ENCODE results near the gene ANGEL1.

Gene ANGEL1

GRCh38 chr14:76812422-76813383, at the start of gene ANGEL1:
Gene ANGEL1 (minus strand): TSS chr14:76812882. CDS start chr14:76812827, 55 bp downstream.
- peak; percentile 98 for DNase-seq

- DNase-seq: no peak
Observed at GRCh38 chr14:76861574-76862255, 49.0 kb upstream of the ANGEL1 start.

GRCh38 chr14:76856769-76857168, 44.1 kb upstream of the ANGEL1 start:
- DNase-seq: no peak

GRCh38 chr14:76855066-76855465, 42.4 kb upstream of the ANGEL1 start:
- DNase-seq: no peak

- DNase-seq: no peak
Observed at GRCh38 chr14:76848879-76849278, 36.2 kb upstream of the ANGEL1 start.

GRCh38 chr14:76846331-76847047, 33.8 kb upstream of the ANGEL1 start:
- DNase-seq: no peak

GRCh38 chr14:76844223-76844622, 31.5 kb upstream of the ANGEL1 start:
- DNase-seq: peak; percentile 70

- DNase-seq: no peak
Observed at GRCh38 chr14:76842414-76842813, 29.7 kb upstream of the ANGEL1 start.

- no peak for DNase-seq
Observed at GRCh38 chr14:76837524-76837923, 24.8 kb upstream of the ANGEL1 start.

GRCh38 chr14:76836029-76836630, 23.4 kb upstream of the ANGEL1 start:
- no peak for DNase-seq

GRCh38 chr14:76834241-76834661, 21.6 kb upstream of the ANGEL1 start:
- no peak for DNase-seq

- DNase-seq: no peak
Observed at GRCh38 chr14:76833011-76833410, 20.3 kb upstream of the ANGEL1 start.

- no peak for DNase-seq
Observed at GRCh38 chr14:76832503-76832988, 19.9 kb upstream of the ANGEL1 start.

- no peak for DNase-seq
Observed at GRCh38 chr14:76830556-76830955, 17.9 kb upstream of the ANGEL1 start.

GRCh38 chr14:76829650-76830421, 17.2 kb upstream of the ANGEL1 start:
- DNase-seq: no peak

GRCh38 chr14:76829013-76829365, 16.3 kb upstream of the ANGEL1 start:
- no peak for DNase-seq

- no peak for DNase-seq
Observed at GRCh38 chr14:76828339-76829012, 15.8 kb upstream of the ANGEL1 start.

- no peak for DNase-seq
Observed at GRCh38 chr14:76827696-76828296, 15.1 kb upstream of the ANGEL1 start.

- DNase-seq: no peak
Observed at GRCh38 chr14:76826122-76826521, 13.4 kb upstream of the ANGEL1 start, which contains the start of gene LRRC74A. Gene LRRC74A (plus strand): TSS chr14:76826408. CDS start chr14:76826698, 290 bp downstream.

- no peak for DNase-seq
Observed at GRCh38 chr14:76820700-76821099, 8.0 kb upstream of the ANGEL1 start.
